Measurements from ENCODE around the gene SLC32A1.

- TF ChIP-seq ZNF565 (CRISPR knock-in tag; conservative IDR thresholded peaks at IDR 0.05; ENCODE audit: low read depth) (no peak), ZNF8 (CRISPR knock-in tag; IDR thresholded peaks at IDR 0.05) (no peak), ZFP30 (CRISPR knock-in tag; IDR thresholded peaks at IDR 0.05) (no peak), ISL1 (CRISPR knock-in tag; IDR thresholded peaks at IDR 0.05) (no peak), PATZ1 (CRISPR knock-in tag; IDR thresholded peaks at IDR 0.05; ENCODE audit: borderline replicate concordance) (no peak), BACH2 (CRISPR knock-in tag; IDR thresholded peaks at IDR 0.05; ENCODE audit: borderline replicate concordance) (no peak), CSRNP3 (CRISPR knock-in tag; IDR thresholded peaks at IDR 0.05) (no peak), RARB (CRISPR knock-in tag; IDR thresholded peaks at IDR 0.05) (no peak), ARNTL (CRISPR knock-in tag; IDR thresholded peaks at IDR 0.05; ENCODE audit: borderline replicate concordance, low read depth) (no peak), SNAI2 (CRISPR knock-in tag; IDR thresholded peaks at IDR 0.05) (0 out of 2 replicates have a peak, but pooled peaks have one; percentile 78), OSR1 (CRISPR knock-in tag; IDR thresholded peaks at IDR 0.05) (no peak), GLIS3 (CRISPR knock-in tag; IDR thresholded peaks at IDR 0.05) (no peak)
- TF ChIP-seq, protein P1, sequence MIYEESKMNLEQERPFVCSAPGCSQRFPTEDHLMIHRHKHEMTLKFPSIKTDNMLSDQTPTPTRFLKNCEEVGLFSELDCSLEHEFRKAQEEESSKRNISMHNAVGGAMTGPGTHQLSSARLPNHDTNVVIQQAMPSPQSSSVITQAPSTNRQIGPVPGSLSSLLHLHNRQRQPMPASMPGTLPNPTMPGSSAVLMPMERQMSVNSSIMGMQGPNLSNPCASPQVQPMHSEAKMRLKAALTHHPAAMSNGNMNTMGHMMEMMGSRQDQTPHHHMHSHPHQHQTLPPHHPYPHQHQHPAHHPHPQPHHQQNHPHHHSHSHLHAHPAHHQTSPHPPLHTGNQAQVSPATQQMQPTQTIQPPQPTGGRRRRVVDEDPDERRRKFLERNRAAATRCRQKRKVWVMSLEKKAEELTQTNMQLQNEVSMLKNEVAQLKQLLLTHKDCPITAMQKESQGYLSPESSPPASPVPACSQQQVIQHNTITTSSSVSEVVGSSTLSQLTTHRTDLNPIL (CRISPR knock-in tag; IDR thresholded peaks at IDR 0.05; ENCODE audit: low read depth) = no peak
- TF ChIP-seq, protein P2, sequence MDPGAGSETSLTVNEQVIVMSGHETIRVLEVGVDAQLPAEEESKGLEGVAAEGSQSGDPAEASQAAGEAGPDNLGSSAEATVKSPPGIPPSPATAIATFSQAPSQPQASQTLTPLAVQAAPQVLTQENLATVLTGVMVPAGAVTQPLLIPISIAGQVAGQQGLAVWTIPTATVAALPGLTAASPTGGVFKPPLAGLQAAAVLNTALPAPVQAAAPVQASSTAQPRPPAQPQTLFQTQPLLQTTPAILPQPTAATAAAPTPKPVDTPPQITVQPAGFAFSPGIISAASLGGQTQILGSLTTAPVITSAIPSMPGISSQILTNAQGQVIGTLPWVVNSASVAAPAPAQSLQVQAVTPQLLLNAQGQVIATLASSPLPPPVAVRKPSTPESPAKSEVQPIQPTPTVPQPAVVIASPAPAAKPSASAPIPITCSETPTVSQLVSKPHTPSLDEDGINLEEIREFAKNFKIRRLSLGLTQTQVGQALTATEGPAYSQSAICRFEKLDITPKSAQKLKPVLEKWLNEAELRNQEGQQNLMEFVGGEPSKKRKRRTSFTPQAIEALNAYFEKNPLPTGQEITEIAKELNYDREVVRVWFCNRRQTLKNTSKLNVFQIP (CRISPR knock-in tag; IDR thresholded peaks at IDR 0.05; ENCODE audit: borderline replicate concordance, low read depth) = no peak
Observed at GRCh38 chr20:38685853-38686473, 38.3 kb upstream of the SLC32A1 start.

Measured in SK-N-SH treated with all-trans-retinoic acid at 6 μM for 48 hours (cell line).